Activated naive CD8-positive, alpha-beta T cell treated with anti-CD3 and anti-CD28 coated beads, Interleukin-2, amount 10 ng/mL, durations not matched to agents 7 days and 5 days (primary cell): Measurements from ENCODE around the gene OR52J3. TPM values are rescaled to one million over a fixed set of nuclear protein-coding genes. Genes with fewer than 3 reads are reported as not detected.

ENCODE experiments used
- ATAC-seq: fragments of 150-1000 bp; cut with Tn5 transposase; one replicate; pipeline ENCODE4 v1.10.0; 2021; ENCODE audit warnings: low read depth, moderate library complexity
- POLR2A ChIA-PET: fragments of 350-600 bp; sonication (Branson Sonifier 250); formaldehyde crosslinking; loops from one replicate; lab custom pipeline; 2021; ENCODE audit warnings: antibody characterized with exemption; lab: Charles Lee
- DNase-seq: peaks from one replicate; pipeline ENCODE4 v3.0.0; 2021
- H3K27ac Mint-ChIP-seq: one replicate; pipeline ENCODE4 v1.8.0; 2022; ENCODE audit warnings: mild to moderate bottlenecking, mixed read lengths
- H3K27me3 Mint-ChIP-seq: one replicate; pipeline ENCODE4 v1.8.0; 2022; ENCODE audit warnings: mild to moderate bottlenecking, moderate library complexity, mixed read lengths
- H3K36me3 Mint-ChIP-seq: one replicate; pipeline ENCODE4 v1.8.0; 2021; ENCODE audit warnings: mild to moderate bottlenecking, mixed read lengths
- H3K4me1 Mint-ChIP-seq: one replicate; pipeline ENCODE4 v1.8.0; 2021; ENCODE audit warnings: mixed read lengths
- H3K4me3 Mint-ChIP-seq: one replicate; pipeline ENCODE4 v1.8.0; 2022; ENCODE audit warnings: mild to moderate bottlenecking, moderate library complexity, mixed read lengths
- H3K9me3 Mint-ChIP-seq: one replicate; pipeline ENCODE4 v1.8.0; 2021; ENCODE audit warnings: mixed read lengths
- total RNA-seq, 2 experiments: library from RNA; stranded (reverse); gene quantifications; one replicate each; pipeline ENCODE4 v1.2.3, GENCODE V29; 2021

The OR52J3 gene
- total RNA-seq, 2 experiments from 2014 or later = not detected

- no peak for ATAC-seq
- Mint-ChIP-seq H3K9me3 (peaks cover 6% of the 10 kb centered on the region), H3K36me3 (no peaks in the 10 kb centered on the region), H3K4me1 (no peaks in the 10 kb centered on the region), H3K27me3 (peaks cover 2% of the 10 kb centered on the region), H3K4me3 (no peak within 1 kb of the TSS), H3K27ac (no peak within 1 kb of the TSS)
- no peak for DNase-seq
- POLR2A ChIA-PET = no interaction called here
Measured at GRCh38 chr11:5059391-5059790, 13.1 kb downstream of the OR52J3 start, which contains the start of gene OR52E2. TSS of gene OR52E2 (minus strand) at chr11:5059627. CDS start at chr11:5059627, 0 bp downstream.

- ATAC-seq (no peak), DNase-seq (no peak)
- Mint-ChIP-seq H3K4me3 (no peak overlapping the region), H3K36me3 (no peaks in the 10 kb centered on the region), H3K9me3 (no peaks in the 10 kb centered on the region), H3K27ac (no peak overlapping the region), H3K4me1 (no peaks in the 10 kb centered on the region), H3K27me3 (no peaks in the 10 kb centered on the region)
- POLR2A ChIA-PET = no interaction called here
Measured at GRCh38 chr11:5065027-5065426, 18.7 kb downstream of the OR52J3 start.

GRCh38 chr11:5069272-5069671 lies 22.9 kb downstream of the OR52J3 start, which contains the start of gene OR52E1:
TSS of gene OR52E1 (plus strand) at chr11:5069572.
- no peaks in the 10 kb centered on the region for H3K36me3 Mint-ChIP-seq
- ATAC-seq = no peak
- no peak within 1 kb of the TSS for H3K4me3 Mint-ChIP-seq

GRCh38 chr11:5071799-5072198 lies 25.5 kb downstream of the OR52J3 start:
- Mint-ChIP-seq H3K27me3 (no peaks in the 10 kb centered on the region), H3K9me3 (no peaks in the 10 kb centered on the region), H3K4me1 (no peaks in the 10 kb centered on the region), H3K36me3 (no peaks in the 10 kb centered on the region), H3K4me3 (no peak overlapping the region), H3K27ac (no peak overlapping the region)
- POLR2A ChIA-PET = no interaction called here
- ATAC-seq (no peak), DNase-seq (no peak)

More at GRCh38 chr11:5069272-5069671, 22.9 kb downstream of the OR52J3 start, which contains the start of gene OR52E1:
- Mint-ChIP-seq H3K9me3 (no peaks in the 10 kb centered on the region), H3K4me1 (no peaks in the 10 kb centered on the region), H3K27me3 (no peaks in the 10 kb centered on the region), H3K27ac (no peak within 1 kb of the TSS)
- POLR2A ChIA-PET = no interaction called here
- DNase-seq = no peak

- POLR2A ChIA-PET = no interaction called here
- Mint-ChIP-seq H3K27me3 (peaks cover 3% of the 10 kb centered on the region), H3K4me3 (no peak overlapping the region), H3K4me1 (no peaks in the 10 kb centered on the region), H3K36me3 (no peaks in the 10 kb centered on the region), H3K9me3 (no peaks in the 10 kb centered on the region), H3K27ac (no peak overlapping the region)
- ATAC-seq (no peak), DNase-seq (no peak)
Measured at GRCh38 chr11:5081405-5081804, 35.1 kb downstream of the OR52J3 start.

- H3K27ac Mint-ChIP-seq = no peak overlapping the region
- no peaks in the 10 kb centered on the region for H3K4me1 Mint-ChIP-seq
- ATAC-seq (no peak), DNase-seq (no peak)
- no peaks in the 10 kb centered on the region for H3K36me3 Mint-ChIP-seq
- no peaks in the 10 kb centered on the region for H3K9me3 Mint-ChIP-seq
- peaks cover 3% of the 10 kb centered on the region for H3K27me3 Mint-ChIP-seq
- H3K4me3 Mint-ChIP-seq = no peak overlapping the region
- POLR2A ChIA-PET = no interaction called here
Measured at GRCh38 chr11:5083602-5084001, 37.3 kb downstream of the OR52J3 start.

- no peak for DNase-seq
- POLR2A ChIA-PET = no interaction called here
- no peak overlapping the region for H3K27ac Mint-ChIP-seq
- no peak overlapping the region for H3K4me3 Mint-ChIP-seq
- ATAC-seq = no peak
- no peaks in the 10 kb centered on the region for H3K9me3 Mint-ChIP-seq
- H3K27me3 Mint-ChIP-seq = peaks cover 3% of the 10 kb centered on the region
- H3K36me3 Mint-ChIP-seq = no peaks in the 10 kb centered on the region
- H3K4me1 Mint-ChIP-seq = no peaks in the 10 kb centered on the region
Measured at GRCh38 chr11:5088556-5088955, 42.2 kb downstream of the OR52J3 start.

- Mint-ChIP-seq H3K4me3 (no peak overlapping the region), H3K27me3 (no peaks in the 10 kb centered on the region), H3K27ac (no peak overlapping the region), H3K36me3 (no peaks in the 10 kb centered on the region), H3K4me1 (no peaks in the 10 kb centered on the region), H3K9me3 (no peaks in the 10 kb centered on the region)
- DNase-seq = no peak
- POLR2A ChIA-PET = no interaction called here
- no peak for ATAC-seq
Measured at GRCh38 chr11:5090668-5091067, 44.3 kb downstream of the OR52J3 start.

- no peaks in the 10 kb centered on the region for H3K9me3 Mint-ChIP-seq
- POLR2A ChIA-PET = no interaction called here
- no peaks in the 10 kb centered on the region for H3K4me1 Mint-ChIP-seq
- H3K27ac Mint-ChIP-seq = no peak overlapping the region
- DNase-seq = no peak
- no peaks in the 10 kb centered on the region for H3K36me3 Mint-ChIP-seq
- H3K4me3 Mint-ChIP-seq = no peak overlapping the region
- no peaks in the 10 kb centered on the region for H3K27me3 Mint-ChIP-seq
- ATAC-seq = no peak
Measured at GRCh38 chr11:5092821-5093585, 46.7 kb downstream of the OR52J3 start.

GRCh38 chr11:5096011-5096410 lies 49.7 kb downstream of the OR52J3 start:
- Mint-ChIP-seq H3K27ac (no peak overlapping the region), H3K27me3 (no peaks in the 10 kb centered on the region), H3K4me3 (no peak overlapping the region), H3K4me1 (no peaks in the 10 kb centered on the region), H3K36me3 (no peaks in the 10 kb centered on the region), H3K9me3 (no peaks in the 10 kb centered on the region)
- POLR2A ChIA-PET = no interaction called here
- DNase-seq = no peak
- ATAC-seq = no peak

Other genes starting within 250 kb of the OR52J3 start
- not detected for gene OR52R1, start 242.1 kb upstream of the OR52J3 start, total RNA-seq
- gene OR51F2, start 225.2 kb upstream of the OR52J3 start, total RNA-seq = not detected
- gene OR51S1, start 197.3 kb upstream of the OR52J3 start, total RNA-seq = not detected
- gene OR51T1, start 164.6 kb upstream of the OR52J3 start, total RNA-seq = not detected
- not detected for gene OR51A7, start 142.7 kb upstream of the OR52J3 start, total RNA-seq
- not detected for gene OR51G2, start 127.2 kb upstream of the OR52J3 start, total RNA-seq
- gene OR51G1, start 122.2 kb upstream of the OR52J3 start, total RNA-seq = not detected
- not detected for gene OR51A4, start 98.9 kb upstream of the OR52J3 start, total RNA-seq
- not detected for gene OR51A2, start 90.8 kb upstream of the OR52J3 start, total RNA-seq
- gene OR51L1, start 51.7 kb upstream of the OR52J3 start, total RNA-seq = not detected
- gene OR52E2, start 13.1 kb downstream of the OR52J3 start, total RNA-seq = not detected
- not detected for gene OR52E1, start 23.0 kb downstream of the OR52J3 start, total RNA-seq
- not detected for gene OR52A5, start 91.8 kb downstream of the OR52J3 start, total RNA-seq
- gene OR52A1, start 108.2 kb downstream of the OR52J3 start, total RNA-seq = not detected
- not detected for gene OR51V1, start 154.2 kb downstream of the OR52J3 start, total RNA-seq
- not detected for gene HBB, start 180.5 kb downstream of the OR52J3 start, total RNA-seq
- gene HBD, start 188.0 kb downstream of the OR52J3 start, total RNA-seq = not detected
- gene HBG1, start 203.3 kb downstream of the OR52J3 start, total RNA-seq = not detected
- not detected for gene HBG2, start 208.3 kb downstream of the OR52J3 start, total RNA-seq
- not detected for gene HBE1, start 223.4 kb downstream of the OR52J3 start, total RNA-seq